Measurements from ENCODE around the gene OR1J4.

GRCh38 chr9:122567901-122568300 is 49.0 kb downstream of the OR1J4 start:
- TF ChIP-seq CTCF (IDR thresholded peaks at IDR 0.05; ENCODE audit: low read length) (no peak), EZH2 (optimal IDR thresholded peaks at IDR 0.05; ENCODE audit: low read depth, low read length) (no peak)
